GM12878 (cell line): ENCODE data around the gene ARHGEF33. TPM values are rescaled to one million over a fixed set of nuclear protein-coding genes. Genes with fewer than 3 reads are reported as not detected.

ENCODE experiments used
- ATAC-seq: fragments of 200-7000 bp; cut with Tn5 transposase; 3 replicates; pipeline ENCODE4 v1.9.1; 2020; ENCODE audit warnings: mild to moderate bottlenecking, moderate library complexity
- BruUV-seq: library from RNA; stranded (reverse); fragments of 400-500 nt; replicated peaks from 2 replicates; lab custom pipeline; 2021; lab: Mats Ljungman, UMichigan
- CTCF ChIA-PET: fragments of 300-600 bp; sonication (Branson Sonifier 250); formaldehyde crosslinking; extraction: SDS; loops from one replicate; lab custom pipeline; 2021; ENCODE audit warnings: inconsistent platforms; lab: Yijun Ruan, JAX
- POLR2A ChIA-PET: fragments of 350-600 bp; formaldehyde crosslinking; extraction: SDS; loops from one replicate; lab custom pipeline; 2021; ENCODE audit warnings: inconsistent platforms; lab: Charles Lee
- RAD21 ChIA-PET: fragments of 300-600 bp; sonication (Branson Sonifier 250); formaldehyde crosslinking; loops from one replicate; lab custom pipeline; 2023; ENCODE audit warnings: antibody characterized with exemption; ENCODE audit not compliant: unreplicated experiment; lab: Charles Lee
- SMC1A ChIA-PET: fragments of 300-600 bp; sonication (Branson Sonifier 250); formaldehyde crosslinking; loops from one replicate; lab custom pipeline; 2023; ENCODE audit not compliant: unreplicated experiment, uncharacterized antibody; lab: Charles Lee
- DNase-seq: peaks from one replicate; pipeline ENCODE4 v3.0.0-alpha.2; 2011; ENCODE audit warnings: low read depth, low spot score
- FAIRE-seq: peaks from 3 replicates; lab custom pipeline; 2011; peaks lifted over from hg19 to GRCh38; lab: Jason Lieb, UNC
- H2AFZ ChIP-seq: 2 replicates; pipeline ENCODE4 v1.6.0; 2011; ENCODE audit warnings: low read depth, low read length, control low read depth; ENCODE audit not compliant: control insufficient read depth
- H3K27ac ChIP-seq: 2 replicates; pipeline ENCODE4 v1.5.1; 2011; ENCODE audit warnings: control low read depth; ENCODE audit not compliant: control insufficient read depth, insufficient read depth
- H3K27me3 ChIP-seq, 2 experiments: replicated peaks in 1 of 2; 2 replicates each; pipeline versions ENCODE4 v1.6.0 to v1.6.1; 2011; ENCODE audit warnings: low read length in 1 of 2; ENCODE audit not compliant: control insufficient read depth in 2 of 2, insufficient read depth in 2 of 2
- H3K36me3 ChIP-seq, 2 experiments: 2 replicates each; pipeline ENCODE4 v1.5.1; 2011; ENCODE audit warnings: low read length in 1 of 2; ENCODE audit not compliant: control insufficient read depth in 2 of 2, insufficient read depth in 2 of 2
- H3K4me1 ChIP-seq: 2 replicates; pipeline ENCODE4 v1.6.1; 2011; ENCODE audit warnings: mild to moderate bottlenecking, low read length, moderate library complexity, mixed read lengths; ENCODE audit not compliant: control insufficient read depth, insufficient read depth
- H3K4me2 ChIP-seq: 2 replicates; pipeline ENCODE4 v1.6.0; 2011; ENCODE audit warnings: control low read depth; ENCODE audit not compliant: control insufficient read depth, insufficient read depth
- H3K4me3 ChIP-seq: fragments of 200-600 bp; sonication (generic); 2 replicates; pipeline ENCODE4 v1.5.1; 2016
- H3K79me2 ChIP-seq: 2 replicates; pipeline ENCODE4 v1.6.0; 2011; ENCODE audit warnings: low read length; ENCODE audit not compliant: control insufficient read depth, insufficient read depth
- H3K9ac ChIP-seq: 2 replicates; pipeline ENCODE4 v1.8.0; 2011; ENCODE audit warnings: low read length, control low read depth, mixed read lengths; ENCODE audit not compliant: control insufficient read depth, insufficient read depth
- H3K9me3 ChIP-seq: replicated peaks from 3 replicates; pipeline ENCODE4 v1.5.1; 2011; ENCODE audit warnings: mild to moderate bottlenecking, low read length; ENCODE audit not compliant: control insufficient read depth, insufficient read depth
- H4K20me1 ChIP-seq: 2 replicates; pipeline ENCODE4 v1.6.0; 2011; ENCODE audit not compliant: control insufficient read depth, insufficient read depth
- YY1 ChIP-seq: IDR thresholded peaks from 2 replicates; pipeline ENCODE4 v1.6.1; 2011; ENCODE audit warnings: low read depth, mild to moderate bottlenecking, low read length
- ZNF384 ChIP-seq: IDR thresholded peaks from 2 replicates; pipeline ENCODE4 v1.6.1; 2012; ENCODE audit warnings: low read depth, mild to moderate bottlenecking, low read length, improper control_type of control experiment, borderline replicate concordance
- WGBS: methylation state at CpG from one replicate; pipeline ENCODE4 v1.1.6; 2016; ENCODE audit warnings: low lambda C conversion rate; ENCODE audit not compliant: insufficient replicate concordance, insufficient coverage; ENCODE audit errors: missing lambda C conversion rate; 5-methylcytosine and 5-hydroxymethylcytosine counted together
- in situ Hi-C: fragments of 300-500 bp; cut with MboI; formaldehyde crosslinking; loops from 9 replicates; pipeline ENCODE4 v1.14.3; 2018; ENCODE audit warnings: mixed read lengths
- intact Hi-C: fragments of 100-400 bp; cut with micrococcal nuclease; formaldehyde crosslinking; loops from one replicate; pipeline ENCODE4 v1.14.2; 2022; ENCODE audit not compliant: unreplicated experiment
- polyA plus RNA-seq, 11 experiments: library from polyadenylated mRNA; depleted of rRNA in 4 of 11; unstranded in 6 of 11; stranded (reverse) in 5 of 11; fragments of >200 nt; fragmentation: Nextera tagmentation in 4 of 11; fragmentation: Illumina TruSeq in 1 of 11; extraction: Ambion mirVana in 4 of 11; extraction: Trizol in 1 of 11; gene quantifications; 1 replicate in 1 of 11; 2 replicates in 10 of 11; pipeline versions ENCODE4 v1.2.1 to v1.2.3, GENCODE V29; 2011 to 2016; ENCODE audit warnings: inconsistent platforms in 2 of 11, missing spikeins in 2 of 11, low read depth in 1 of 11
- total RNA-seq, 4 experiments: library from RNA; depleted of rRNA in 3 of 4; stranded (reverse); fragments of >200 nt in 3 of 4; fragmentation: Illumina TruSeq in 1 of 4; extraction: Trizol in 1 of 4; gene quantifications; 2 replicates each; pipeline versions ENCODE4 v1.2.1 to v1.2.3, GENCODE V29; 2013 to 2021
- TF ChIP-seq, protein P1 (sequence below): IDR thresholded peaks from 2 replicates; pipeline ENCODE4 v1.6.1; 2011; ENCODE audit warnings: mild to moderate bottlenecking, low read depth, low read length, moderate library complexity; ENCODE audit not compliant: insufficient replicate concordance
- TF ChIP-seq, protein P2 (sequence below): fragments of 450-650 bp; IDR thresholded peaks from 2 replicates; pipeline ENCODE4 v1.6.1; 2017; ENCODE audit warnings: low read depth, mild to moderate bottlenecking, moderate library complexity

ARHGEF33 gene
- total and polyA plus RNA-seq, 10 of the 15 experiments (the other 5 are each of a cell fraction or from before 2014, with no cell fraction given) = 0.01 to 0.08 (median 0.05) TPM; not detected in 4

- in situ Hi-C loops = no loop called here
- peaks cover 0 to 11% of the 10 kb centered on the region in 2 experiments; a peak in 2 of 4 replicates for H3K36me3 ChIP-seq
These were observed 33.5 kb upstream of the ARHGEF33 start for GRCh38 chr2:38856165-38856564.

More at GRCh38 chr2:38856165-38856564, 33.5 kb upstream of the ARHGEF33 start:
- TF ChIP-seq, protein P1, sequence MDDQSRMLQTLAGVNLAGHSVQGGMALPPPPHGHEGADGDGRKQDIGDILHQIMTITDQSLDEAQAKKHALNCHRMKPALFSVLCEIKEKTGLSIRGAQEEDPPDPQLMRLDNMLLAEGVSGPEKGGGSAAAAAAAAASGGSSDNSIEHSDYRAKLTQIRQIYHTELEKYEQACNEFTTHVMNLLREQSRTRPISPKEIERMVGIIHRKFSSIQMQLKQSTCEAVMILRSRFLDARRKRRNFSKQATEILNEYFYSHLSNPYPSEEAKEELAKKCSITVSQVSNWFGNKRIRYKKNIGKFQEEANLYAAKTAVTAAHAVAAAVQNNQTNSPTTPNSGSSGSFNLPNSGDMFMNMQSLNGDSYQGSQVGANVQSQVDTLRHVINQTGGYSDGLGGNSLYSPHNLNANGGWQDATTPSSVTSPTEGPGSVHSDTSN = no peak
- TF ChIP-seq YY1 (no peak), ZNF384 (no peak)
- TF ChIP-seq, protein P2, sequence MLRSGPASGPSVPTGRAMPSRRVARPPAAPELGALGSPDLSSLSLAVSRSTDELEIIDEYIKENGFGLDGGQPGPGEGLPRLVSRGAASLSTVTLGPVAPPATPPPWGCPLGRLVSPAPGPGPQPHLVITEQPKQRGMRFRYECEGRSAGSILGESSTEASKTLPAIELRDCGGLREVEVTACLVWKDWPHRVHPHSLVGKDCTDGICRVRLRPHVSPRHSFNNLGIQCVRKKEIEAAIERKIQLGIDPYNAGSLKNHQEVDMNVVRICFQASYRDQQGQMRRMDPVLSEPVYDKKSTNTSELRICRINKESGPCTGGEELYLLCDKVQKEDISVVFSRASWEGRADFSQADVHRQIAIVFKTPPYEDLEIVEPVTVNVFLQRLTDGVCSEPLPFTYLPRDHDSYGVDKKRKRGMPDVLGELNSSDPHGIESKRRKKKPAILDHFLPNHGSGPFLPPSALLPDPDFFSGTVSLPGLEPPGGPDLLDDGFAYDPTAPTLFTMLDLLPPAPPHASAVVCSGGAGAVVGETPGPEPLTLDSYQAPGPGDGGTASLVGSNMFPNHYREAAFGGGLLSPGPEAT = no peak
- H3K4me2 ChIP-seq = no peak overlapping the region
- POLR2A ChIA-PET = no interaction called here
- no peaks in the 10 kb centered on the region for H3K4me1 ChIP-seq
- FAIRE-seq (no peak), DNase-seq (no peak), ATAC-seq (no peak)
- no TSS peak for BruUV-seq
- no peak overlapping the region for H3K4me3 ChIP-seq
- no peaks in the 10 kb centered on the region for H3K27me3 ChIP-seq
- no peaks in the 10 kb centered on the region for H3K79me2 ChIP-seq
- SMC1A ChIA-PET = no interaction called here
- RAD21 ChIA-PET = no interaction called here
- H2AFZ ChIP-seq = no peak overlapping the region
- H3K9me3 ChIP-seq = no peaks in the 10 kb centered on the region
- H4K20me1 ChIP-seq = no peaks in the 10 kb centered on the region
- no peak overlapping the region for H3K9ac ChIP-seq
- WGBS = 98% methylated on average over 1 of the region's 1 CpG
- no peak overlapping the region for H3K27ac ChIP-seq
- intact Hi-C loops = no loop called here
- CTCF ChIA-PET = interaction anchor here (1.5 kb wide), 2 partner anchors 13 to 275 kb away, joined by 4 to 5 read pairs; no protein-coding TSS in a partner anchor
